H1 (cell line): Measurements from ENCODE around the gene NEDD9. TPM values are rescaled to one million over a fixed set of nuclear protein-coding genes. Genes with fewer than 3 reads are reported as not detected.

Experiments used
- ATF3 ChIP-seq: IDR thresholded peaks from 2 replicates; pipeline ENCODE4 v1.6.1; 2011; ENCODE audit warnings: low read depth, mild to moderate bottlenecking, low read length; ENCODE audit not compliant: insufficient read depth
- BACH1 ChIP-seq: IDR thresholded peaks from 2 replicates; pipeline ENCODE4 v1.6.1; 2012; ENCODE audit warnings: low read length, improper control_type of control experiment
- CBX8 ChIP-seq: fragments of 300-800, 300-1000 bp; sonication (generic); IDR thresholded peaks from 2 replicates; pipeline ENCODE4 v1.7.1; 2016; ENCODE audit warnings: low read depth, low read length, borderline replicate concordance
- CEBPB ChIP-seq: IDR thresholded peaks from 2 replicates; pipeline ENCODE4 v1.6.1; 2012; ENCODE audit warnings: low read depth, low read length
- CREB1 ChIP-seq: IDR thresholded peaks from 2 replicates; pipeline ENCODE4 v1.6.1; 2012; ENCODE audit warnings: inconsistent platforms
- JUN ChIP-seq: IDR thresholded peaks from 2 replicates; pipeline ENCODE4 v1.6.1; 2011; ENCODE audit warnings: low read depth, mild to moderate bottlenecking, improper control_type of control experiment, low read length
- KDM1A ChIP-seq: fragments of 200-600, 300-600 bp; sonication (generic); IDR thresholded peaks from 2 replicates; pipeline ENCODE4 v1.7.1; 2016; ENCODE audit warnings: mild to moderate bottlenecking, low read length, borderline replicate concordance
- RAD21 ChIP-seq, 2 experiments: IDR thresholded peaks in 1 of 2; conservative IDR thresholded peaks in 1 of 2; 2 replicates each; pipeline ENCODE4 v1.6.1; 2011; ENCODE audit warnings: low read depth in 2 of 2, low read length in 2 of 2, improper control_type of control experiment in 1 of 2, inconsistent platforms in 1 of 2, mild to moderate bottlenecking in 1 of 2, moderate library complexity in 1 of 2
- TCF12 ChIP-seq: IDR thresholded peaks from 2 replicates; pipeline ENCODE4 v1.6.1; 2011; ENCODE audit warnings: low read depth, mild to moderate bottlenecking, low read length
- polyA plus RNA-seq, 7 experiments: library from polyadenylated mRNA; depleted of rRNA in 3 of 7; stranded (reverse) in 5 of 7; unstranded in 2 of 7; fragments of >200 nt in 5 of 7; fragments of 200-250 nt in 2 of 7; gene quantifications; 1 replicate in 5 of 7; 2 replicates in 1 of 7; 4 replicates in 1 of 7; pipeline versions ENCODE4 v1.2.1 to v1.2.3, GENCODE V29; 2011 to 2013; ENCODE audit warnings: missing spikeins in 2 of 7, mixed read lengths in 2 of 7
- total RNA-seq: library from RNA; stranded (reverse); fragmentation: NEBNext Ultra II Directional; extraction: Animal tissue kit (Norgen Biotek cat#: 25700); gene quantifications from 2 replicates; pipeline ENCODE4 v1.2.1, GENCODE V29; 2021
- TF ChIP-seq, protein P1 (sequence below): fragments of 300-600 bp; sonication (generic); IDR thresholded peaks from 2 replicates; pipeline ENCODE4 v1.7.1; 2012; ENCODE audit warnings: low read length, moderate library complexity, mild to moderate bottlenecking, inconsistent platforms; ENCODE audit not compliant: insufficient replicate concordance

The NEDD9 gene
- total and polyA plus RNA-seq, 2 of the 8 experiments (the other 6 are each of a cell fraction or from before 2014, with no cell fraction given) = 3.6 to 12.0 TPM

DNA sequence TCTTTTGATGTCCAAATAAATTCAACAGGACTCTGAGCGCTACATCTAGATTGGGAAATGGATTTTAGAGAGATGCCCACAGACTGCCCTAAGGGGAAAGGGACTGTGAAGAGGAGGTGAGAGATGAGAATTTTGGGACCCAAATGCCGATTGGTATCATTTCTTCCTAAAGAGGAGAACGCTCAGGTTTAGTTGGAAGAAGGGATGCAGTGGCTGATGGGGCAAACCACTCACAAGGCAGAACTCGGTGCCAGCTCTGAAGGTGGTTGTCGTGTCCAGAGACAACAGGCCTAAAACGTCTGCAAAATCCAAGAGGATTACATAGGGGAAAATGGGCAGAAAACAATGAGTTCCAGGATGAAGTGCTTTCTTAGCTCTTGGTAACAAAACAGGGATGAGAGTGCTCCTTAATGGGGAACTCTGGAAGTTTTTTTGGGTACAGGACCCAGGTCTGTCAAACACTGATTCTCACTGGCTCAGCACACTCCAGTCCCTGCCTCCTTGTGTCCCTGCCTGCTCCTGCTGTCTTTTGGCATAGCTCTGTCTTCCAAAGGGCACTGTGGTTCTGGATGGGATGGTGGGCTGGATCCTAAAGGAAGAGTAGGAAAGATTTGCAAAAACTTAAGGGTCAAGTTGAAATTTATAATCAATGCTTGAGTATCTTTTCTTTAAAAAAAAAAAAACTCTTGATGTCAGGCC, 29.0 kb downstream of the NEDD9 start (continued):
- TF ChIP-seq, protein P1, sequence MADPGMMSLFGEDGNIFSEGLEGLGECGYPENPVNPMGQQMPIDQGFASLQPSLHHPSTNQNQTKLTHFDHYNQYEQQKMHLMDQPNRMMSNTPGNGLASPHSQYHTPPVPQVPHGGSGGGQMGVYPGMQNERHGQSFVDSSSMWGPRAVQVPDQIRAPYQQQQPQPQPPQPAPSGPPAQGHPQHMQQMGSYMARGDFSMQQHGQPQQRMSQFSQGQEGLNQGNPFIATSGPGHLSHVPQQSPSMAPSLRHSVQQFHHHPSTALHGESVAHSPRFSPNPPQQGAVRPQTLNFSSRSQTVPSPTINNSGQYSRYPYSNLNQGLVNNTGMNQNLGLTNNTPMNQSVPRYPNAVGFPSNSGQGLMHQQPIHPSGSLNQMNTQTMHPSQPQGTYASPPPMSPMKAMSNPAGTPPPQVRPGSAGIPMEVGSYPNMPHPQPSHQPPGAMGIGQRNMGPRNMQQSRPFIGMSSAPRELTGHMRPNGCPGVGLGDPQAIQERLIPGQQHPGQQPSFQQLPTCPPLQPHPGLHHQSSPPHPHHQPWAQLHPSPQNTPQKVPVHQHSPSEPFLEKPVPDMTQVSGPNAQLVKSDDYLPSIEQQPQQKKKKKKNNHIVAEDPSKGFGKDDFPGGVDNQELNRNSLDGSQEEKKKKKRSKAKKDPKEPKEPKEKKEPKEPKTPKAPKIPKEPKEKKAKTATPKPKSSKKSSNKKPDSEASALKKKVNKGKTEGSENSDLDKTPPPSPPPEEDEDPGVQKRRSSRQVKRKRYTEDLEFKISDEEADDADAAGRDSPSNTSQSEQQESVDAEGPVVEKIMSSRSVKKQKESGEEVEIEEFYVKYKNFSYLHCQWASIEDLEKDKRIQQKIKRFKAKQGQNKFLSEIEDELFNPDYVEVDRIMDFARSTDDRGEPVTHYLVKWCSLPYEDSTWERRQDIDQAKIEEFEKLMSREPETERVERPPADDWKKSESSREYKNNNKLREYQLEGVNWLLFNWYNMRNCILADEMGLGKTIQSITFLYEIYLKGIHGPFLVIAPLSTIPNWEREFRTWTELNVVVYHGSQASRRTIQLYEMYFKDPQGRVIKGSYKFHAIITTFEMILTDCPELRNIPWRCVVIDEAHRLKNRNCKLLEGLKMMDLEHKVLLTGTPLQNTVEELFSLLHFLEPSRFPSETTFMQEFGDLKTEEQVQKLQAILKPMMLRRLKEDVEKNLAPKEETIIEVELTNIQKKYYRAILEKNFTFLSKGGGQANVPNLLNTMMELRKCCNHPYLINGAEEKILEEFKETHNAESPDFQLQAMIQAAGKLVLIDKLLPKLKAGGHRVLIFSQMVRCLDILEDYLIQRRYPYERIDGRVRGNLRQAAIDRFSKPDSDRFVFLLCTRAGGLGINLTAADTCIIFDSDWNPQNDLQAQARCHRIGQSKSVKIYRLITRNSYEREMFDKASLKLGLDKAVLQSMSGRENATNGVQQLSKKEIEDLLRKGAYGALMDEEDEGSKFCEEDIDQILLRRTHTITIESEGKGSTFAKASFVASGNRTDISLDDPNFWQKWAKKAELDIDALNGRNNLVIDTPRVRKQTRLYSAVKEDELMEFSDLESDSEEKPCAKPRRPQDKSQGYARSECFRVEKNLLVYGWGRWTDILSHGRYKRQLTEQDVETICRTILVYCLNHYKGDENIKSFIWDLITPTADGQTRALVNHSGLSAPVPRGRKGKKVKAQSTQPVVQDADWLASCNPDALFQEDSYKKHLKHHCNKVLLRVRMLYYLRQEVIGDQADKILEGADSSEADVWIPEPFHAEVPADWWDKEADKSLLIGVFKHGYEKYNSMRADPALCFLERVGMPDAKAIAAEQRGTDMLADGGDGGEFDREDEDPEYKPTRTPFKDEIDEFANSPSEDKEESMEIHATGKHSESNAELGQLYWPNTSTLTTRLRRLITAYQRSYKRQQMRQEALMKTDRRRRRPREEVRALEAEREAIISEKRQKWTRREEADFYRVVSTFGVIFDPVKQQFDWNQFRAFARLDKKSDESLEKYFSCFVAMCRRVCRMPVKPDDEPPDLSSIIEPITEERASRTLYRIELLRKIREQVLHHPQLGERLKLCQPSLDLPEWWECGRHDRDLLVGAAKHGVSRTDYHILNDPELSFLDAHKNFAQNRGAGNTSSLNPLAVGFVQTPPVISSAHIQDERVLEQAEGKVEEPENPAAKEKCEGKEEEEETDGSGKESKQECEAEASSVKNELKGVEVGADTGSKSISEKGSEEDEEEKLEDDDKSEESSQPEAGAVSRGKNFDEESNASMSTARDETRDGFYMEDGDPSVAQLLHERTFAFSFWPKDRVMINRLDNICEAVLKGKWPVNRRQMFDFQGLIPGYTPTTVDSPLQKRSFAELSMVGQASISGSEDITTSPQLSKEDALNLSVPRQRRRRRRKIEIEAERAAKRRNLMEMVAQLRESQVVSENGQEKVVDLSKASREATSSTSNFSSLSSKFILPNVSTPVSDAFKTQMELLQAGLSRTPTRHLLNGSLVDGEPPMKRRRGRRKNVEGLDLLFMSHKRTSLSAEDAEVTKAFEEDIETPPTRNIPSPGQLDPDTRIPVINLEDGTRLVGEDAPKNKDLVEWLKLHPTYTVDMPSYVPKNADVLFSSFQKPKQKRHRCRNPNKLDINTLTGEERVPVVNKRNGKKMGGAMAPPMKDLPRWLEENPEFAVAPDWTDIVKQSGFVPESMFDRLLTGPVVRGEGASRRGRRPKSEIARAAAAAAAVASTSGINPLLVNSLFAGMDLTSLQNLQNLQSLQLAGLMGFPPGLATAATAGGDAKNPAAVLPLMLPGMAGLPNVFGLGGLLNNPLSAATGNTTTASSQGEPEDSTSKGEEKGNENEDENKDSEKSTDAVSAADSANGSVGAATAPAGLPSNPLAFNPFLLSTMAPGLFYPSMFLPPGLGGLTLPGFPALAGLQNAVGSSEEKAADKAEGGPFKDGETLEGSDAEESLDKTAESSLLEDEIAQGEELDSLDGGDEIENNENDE = no peak
- no peak for TF ChIP-seq CBX8
- no peak for TF ChIP-seq KDM1A
- TF ChIP-seq RAD21 (IDR thresholded peaks at IDR 0.05 in 1 of 2, conservative IDR thresholded peaks at IDR 0.05 in 1 of 2; ENCODE audit: low read depth in 2 of 2, low read length in 2 of 2) = no peak
- no peak for TF ChIP-seq ATF3
- no peak for TF ChIP-seq CREB1
- TF ChIP-seq TCF12 = no peak
- TF ChIP-seq JUN = no peak
- no peak for TF ChIP-seq CEBPB
- TF ChIP-seq BACH1 = no peak
